Activated CD8-positive, alpha-beta T cell treated with anti-CD3 and anti-CD28 coated beads, Interleukin-2, amount 10 ng/mL, durations not matched to agents 7 days and 5 days (primary cell): Measurements from ENCODE around the gene JAG1. TPM values are rescaled to one million over a fixed set of nuclear protein-coding genes. Genes with fewer than 3 reads are reported as not detected.

ENCODE experiments used
- ATAC-seq: fragments of 150-1000 bp; cut with Tn5 transposase; one replicate; pipeline ENCODE4 v1.10.0; 2021; ENCODE audit warnings: moderate library complexity
- CTCF ChIA-PET: fragments of 350-600 bp; sonication (Branson Sonifier 250); formaldehyde crosslinking; loops from one replicate; lab custom pipeline; 2021; ENCODE audit warnings: antibody characterized with exemption; lab: Charles Lee
- POLR2A ChIA-PET: fragments of 350-600 bp; sonication (Branson Sonifier 250); formaldehyde crosslinking; loops from one replicate; lab custom pipeline; 2021; ENCODE audit warnings: antibody characterized with exemption; lab: Charles Lee
- DNase-seq: peaks from one replicate; pipeline ENCODE4 v3.0.0-alpha.2; 2020
- H3K27ac Mint-ChIP-seq: one replicate; pipeline ENCODE4 v1.8.0; 2021; ENCODE audit warnings: mild to moderate bottlenecking, mixed read lengths
- H3K27me3 Mint-ChIP-seq: one replicate; pipeline ENCODE4 v1.8.0; 2021; ENCODE audit warnings: low read depth, mixed read lengths
- H3K36me3 Mint-ChIP-seq: one replicate; pipeline ENCODE4 v1.8.0; 2021; ENCODE audit warnings: low read depth, mixed read lengths
- H3K4me1 Mint-ChIP-seq: one replicate; pipeline ENCODE4 v1.8.0; 2021; ENCODE audit warnings: low read depth, mixed read lengths
- H3K4me3 Mint-ChIP-seq: one replicate; pipeline ENCODE4 v1.8.0; 2021; ENCODE audit warnings: mild to moderate bottlenecking, mixed read lengths
- H3K9me3 Mint-ChIP-seq: one replicate; pipeline ENCODE4 v1.8.0; 2022; ENCODE audit warnings: mixed read lengths; ENCODE audit not compliant: insufficient read depth
- total RNA-seq, 2 experiments: library from RNA; stranded (reverse); gene quantifications; one replicate each; pipeline ENCODE4 v1.2.3, GENCODE V29; 2021

Gene JAG1
- total RNA-seq, 2 experiments from 2014 or later: 0.16 to 0.34 TPM

GRCh38 chr20:10658051-10658823, 15.6 kb downstream of the JAG1 start:
- H3K27me3 Mint-ChIP-seq: peaks cover 22% of the 10 kb centered on the region
- no peaks in the 10 kb centered on the region for H3K36me3 Mint-ChIP-seq
- DNase-seq: no peak
- no peaks in the 10 kb centered on the region for H3K9me3 Mint-ChIP-seq
- ChIA-PET CTCF (interaction anchor here (2.8 kb wide), 1 partner anchor 13 kb away, joined by 15 read pairs; no protein-coding TSS in a partner anchor), POLR2A (no interaction called here)
- peaks cover 7% of the 10 kb centered on the region for H3K4me1 Mint-ChIP-seq
- no peak overlapping the region for H3K27ac Mint-ChIP-seq
- H3K4me3 Mint-ChIP-seq: no peak overlapping the region
- no peak for ATAC-seq

GRCh38 chr20:10657453-10657852, 16.3 kb downstream of the JAG1 start:
- CTCF ChIA-PET: interaction anchor here (1.1 kb wide), 1 partner anchor 14 kb away, joined by 4 read pairs; no protein-coding TSS in a partner anchor

GRCh38 chr20:10655720-10656669, 17.8 kb downstream of the JAG1 start:
- Mint-ChIP-seq H3K27me3 (peaks cover 10% of the 10 kb centered on the region), H3K9me3 (no peaks in the 10 kb centered on the region), H3K27ac (no peak overlapping the region), H3K4me1 (peaks cover 7% of the 10 kb centered on the region), H3K4me3 (no peak overlapping the region), H3K36me3 (no peaks in the 10 kb centered on the region)
- ChIA-PET CTCF (interaction anchor here (0.9 to 1.2 kb wide), 4 partner anchors 9 to 16 kb away, joined by 3 to 4 read pairs (median 3); no protein-coding TSS in a partner anchor), POLR2A (no interaction called here)
- DNase-seq: no peak
- ATAC-seq: no peak

More at GRCh38 chr20:10657453-10657852, 16.3 kb downstream of the JAG1 start:
- no peak for ATAC-seq
- peaks cover 7% of the 10 kb centered on the region for H3K4me1 Mint-ChIP-seq
- no peak for DNase-seq
- no peaks in the 10 kb centered on the region for H3K9me3 Mint-ChIP-seq
- H3K36me3 Mint-ChIP-seq: no peaks in the 10 kb centered on the region
- POLR2A ChIA-PET: no interaction called here
- no peak overlapping the region for H3K27ac Mint-ChIP-seq
- no peak overlapping the region for H3K4me3 Mint-ChIP-seq
- H3K27me3 Mint-ChIP-seq: peaks cover 20% of the 10 kb centered on the region

- ChIA-PET CTCF (interaction anchor here (1.0 kb wide), 1 partner anchor 17 kb away, joined by 3 read pairs; no protein-coding TSS in a partner anchor), POLR2A (no interaction called here)
- Mint-ChIP-seq H3K9me3 (no peaks in the 10 kb centered on the region), H3K27ac (no peak overlapping the region), H3K4me3 (no peak overlapping the region), H3K36me3 (no peaks in the 10 kb centered on the region), H3K27me3 (peaks cover 8% of the 10 kb centered on the region), H3K4me1 (peaks cover 7% of the 10 kb centered on the region)
- DNase-seq (no peak), ATAC-seq (no peak)
These were observed 19.2 kb downstream of the JAG1 start for GRCh38 chr20:10654630-10655029.

- Mint-ChIP-seq H3K27me3 (peaks cover 8% of the 10 kb centered on the region), H3K9me3 (no peaks in the 10 kb centered on the region)
- CTCF ChIA-PET: no interaction called here
These were observed 19.6 kb downstream of the JAG1 start for GRCh38 chr20:10654250-10654610.

GRCh38 chr20:10653599-10654249, 20.1 kb downstream of the JAG1 start:
- CTCF ChIA-PET: no interaction called here
- H3K4me3 Mint-ChIP-seq: no peak overlapping the region
- no peaks in the 10 kb centered on the region for H3K9me3 Mint-ChIP-seq
- POLR2A ChIA-PET: no interaction called here
- ATAC-seq (no peak), DNase-seq (no peak)
- H3K27ac Mint-ChIP-seq: no peak overlapping the region
- peaks cover 7% of the 10 kb centered on the region for H3K4me1 Mint-ChIP-seq
- H3K27me3 Mint-ChIP-seq: peaks cover 8% of the 10 kb centered on the region
- no peaks in the 10 kb centered on the region for H3K36me3 Mint-ChIP-seq

More at GRCh38 chr20:10654250-10654610, 19.6 kb downstream of the JAG1 start:
- Mint-ChIP-seq H3K4me3 (no peak overlapping the region), H3K4me1 (peaks cover 7% of the 10 kb centered on the region), H3K36me3 (no peaks in the 10 kb centered on the region), H3K27ac (no peak overlapping the region)
- DNase-seq: no peak
- POLR2A ChIA-PET: no interaction called here
- ATAC-seq: no peak

GRCh38 chr20:10652660-10653261, 21.0 kb downstream of the JAG1 start:
- Mint-ChIP-seq H3K4me3 (no peak overlapping the region), H3K9me3 (no peaks in the 10 kb centered on the region), H3K4me1 (peaks cover 7% of the 10 kb centered on the region), H3K27me3 (peaks cover 6% of the 10 kb centered on the region), H3K27ac (no peak overlapping the region), H3K36me3 (no peaks in the 10 kb centered on the region)
- no peak for ATAC-seq
- POLR2A ChIA-PET: no interaction called here
- DNase-seq: no peak
- CTCF ChIA-PET: no interaction called here

- no peak overlapping the region for H3K4me3 Mint-ChIP-seq
- H3K9me3 Mint-ChIP-seq: no peaks in the 10 kb centered on the region
- CTCF ChIA-PET: no interaction called here
- no peak for DNase-seq
- peaks cover 6% of the 10 kb centered on the region for H3K27me3 Mint-ChIP-seq
- POLR2A ChIA-PET: no interaction called here
- H3K27ac Mint-ChIP-seq: no peak overlapping the region
- no peaks in the 10 kb centered on the region for H3K36me3 Mint-ChIP-seq
- ATAC-seq: no peak
- peaks cover 7% of the 10 kb centered on the region for H3K4me1 Mint-ChIP-seq
These were observed 21.6 kb downstream of the JAG1 start for GRCh38 chr20:10652185-10652584.

- H3K4me1 Mint-ChIP-seq: peaks cover 7% of the 10 kb centered on the region
- peaks cover 6% of the 10 kb centered on the region for H3K27me3 Mint-ChIP-seq
- ATAC-seq (no peak), DNase-seq (no peak)
- no peaks in the 10 kb centered on the region for H3K9me3 Mint-ChIP-seq
- no peak overlapping the region for H3K4me3 Mint-ChIP-seq
- ChIA-PET POLR2A (no interaction called here), CTCF (no interaction called here)
- H3K27ac Mint-ChIP-seq: no peak overlapping the region
- H3K36me3 Mint-ChIP-seq: no peaks in the 10 kb centered on the region
These were observed 22.4 kb downstream of the JAG1 start for GRCh38 chr20:10651227-10651990.

GRCh38 chr20:10649797-10650160, 24.0 kb downstream of the JAG1 start:
- H3K9me3 Mint-ChIP-seq: no peaks in the 10 kb centered on the region
- POLR2A ChIA-PET: interaction anchor here (0.6 kb wide), 1 partner anchor 10 kb away, joined by 3 read pairs; no protein-coding TSS in a partner anchor
- H3K4me1 Mint-ChIP-seq: peaks cover 7% of the 10 kb centered on the region
- DNase-seq: no peak
- CTCF ChIA-PET: interaction anchor here (2.9 kb wide), 1 partner anchor 22 kb away, joined by 13 read pairs; no protein-coding TSS in a partner anchor
- H3K27me3 Mint-ChIP-seq: peaks cover 4% of the 10 kb centered on the region
- no peak overlapping the region for H3K27ac Mint-ChIP-seq
- no peak for ATAC-seq
- no peak overlapping the region for H3K4me3 Mint-ChIP-seq
- peaks cover 2% of the 10 kb centered on the region for H3K36me3 Mint-ChIP-seq
